GM21526 (cell line): ENCODE data around the gene DGKZ.

Source experiments
- ATAC-seq: cut with Tn5 transposase; IDR thresholded peaks from one replicate; pipeline ENCODE4 v1.9.1; 2021; ENCODE audit warnings: moderate library complexity; ENCODE audit not compliant: unreplicated experiment, low FRiP score

The DGKZ gene

GRCh38 chr11:46421257-46421880 lies 74.1 kb downstream of the DGKZ start:
- ATAC-seq = no peak

DNA sequence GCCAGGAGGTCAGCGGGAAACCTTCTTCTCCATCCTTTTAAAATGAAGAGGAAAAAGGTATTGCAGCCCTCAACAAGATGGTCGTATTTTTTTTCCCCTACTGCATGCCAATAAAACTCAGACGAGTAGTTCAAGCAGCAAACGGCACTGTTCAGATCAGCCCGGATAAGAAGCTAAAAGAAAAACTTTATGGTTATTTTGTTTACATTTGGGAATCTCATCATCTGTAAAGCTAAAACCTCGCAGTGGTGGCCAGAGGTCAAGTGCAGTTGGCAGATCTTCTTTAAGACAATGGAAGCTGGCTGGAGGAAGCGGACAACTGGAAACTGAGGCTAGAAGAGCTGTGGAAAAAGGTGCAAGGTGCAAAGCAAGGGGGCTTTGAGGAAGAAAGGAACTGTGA lies 75.3 kb downstream of the DGKZ start:
- ATAC-seq = no peak

DNA sequence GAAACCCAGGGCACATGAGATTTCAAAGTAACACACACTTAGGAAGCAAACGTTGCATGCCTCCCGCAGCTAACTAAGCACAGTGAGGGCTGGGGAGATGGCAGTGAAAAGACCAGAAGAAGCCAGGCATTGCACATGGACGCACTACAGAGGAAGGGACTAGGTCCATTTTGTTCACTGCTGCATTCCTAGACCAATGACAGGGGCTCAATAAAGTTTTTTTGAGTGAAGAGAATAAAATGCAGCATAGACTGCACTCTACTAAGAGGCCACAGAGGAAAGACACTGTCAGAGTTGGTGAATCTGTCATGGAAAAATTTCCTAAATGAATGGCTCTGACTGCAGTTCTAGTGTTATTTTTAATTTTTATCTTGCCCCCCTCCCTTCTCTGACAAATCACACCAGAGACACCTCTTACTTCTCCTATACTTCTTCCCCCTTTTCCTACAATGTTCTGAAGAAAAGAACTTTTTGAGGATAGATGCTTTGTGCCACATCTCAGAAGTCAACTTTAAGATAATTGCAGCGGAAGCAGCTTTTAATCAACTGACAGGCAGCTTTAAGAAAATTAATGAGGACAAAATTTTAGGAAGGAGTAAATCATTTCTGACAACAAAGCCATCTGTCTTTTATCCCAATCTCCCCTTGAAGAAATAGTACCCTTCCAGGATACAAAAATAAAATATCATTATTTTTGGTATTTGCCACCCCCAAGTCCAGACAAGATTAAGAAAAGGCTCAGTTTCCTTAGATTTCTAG lies 79.1 kb downstream of the DGKZ start:
- ATAC-seq = no peak

GRCh38 chr11:46427364-46427763 lies 80.1 kb downstream of the DGKZ start:
- ATAC-seq = no peak

GRCh38 chr11:46429717-46430116 lies 82.5 kb downstream of the DGKZ start:
- ATAC-seq = no peak
